HCT116 (cell line): Measurements from ENCODE around the gene ALPP.

Experiments used
- CEBPB ChIP-seq: IDR thresholded peaks from 2 replicates; pipeline ENCODE4 v1.6.1; 2012; ENCODE audit warnings: low read depth
- ELF1 ChIP-seq: IDR thresholded peaks from 2 replicates; pipeline ENCODE4 v1.6.1; 2012; ENCODE audit warnings: low read depth, borderline replicate concordance
- POLR2A ChIP-seq: IDR thresholded peaks from 2 replicates; pipeline ENCODE4 v1.7.0; 2011; ENCODE audit warnings: borderline replicate concordance; ENCODE audit not compliant: insufficient read depth, insufficient read length; ENCODE audit errors: extremely low read depth
- POLR2AphosphoS5 ChIP-seq: IDR thresholded peaks from 2 replicates; pipeline ENCODE4 v1.6.1; 2011; ENCODE audit warnings: mild to moderate bottlenecking, low read depth, low read length, moderate library complexity
- TF ChIP-seq, protein P1 (sequence below), 3 experiments: fragments of 200-600 bp in 1 of 3; sonication (generic) in 1 of 3; IDR thresholded peaks in 2 of 3; conservative IDR thresholded peaks in 1 of 3; 2 replicates each; pipeline ENCODE4 v1.5.1; 2012 to 2017; ENCODE audit warnings: low read depth in 2 of 3, low read length in 2 of 3, antibody characterized with exemption in 1 of 3, borderline replicate concordance in 1 of 3, control low read depth in 1 of 3, mild to moderate bottlenecking in 1 of 3, mixed read lengths in 1 of 3, mixed run types in 1 of 3, moderate library complexity in 1 of 3; ENCODE audit not compliant: insufficient read depth in 1 of 3

DNA sequence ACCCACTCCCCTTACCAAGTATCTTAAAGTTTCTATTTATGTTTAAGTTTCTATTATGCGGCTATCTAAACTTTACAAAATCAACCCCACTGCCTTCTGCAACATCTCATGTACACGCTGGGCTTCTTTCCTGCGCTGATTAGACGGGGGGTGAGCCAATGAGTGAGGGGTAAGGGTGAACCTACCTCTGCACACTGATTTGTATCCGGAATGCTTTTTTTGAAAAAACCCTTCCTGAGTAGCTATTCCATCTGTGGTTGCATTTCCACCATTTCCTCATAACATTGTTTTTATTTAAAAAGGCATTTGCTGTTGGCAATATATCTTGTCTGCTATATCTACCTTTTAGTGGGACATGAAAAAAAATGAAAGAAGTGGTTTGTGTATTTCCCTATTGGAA lies 34.4 kb downstream of the ALPP start:
- TF ChIP-seq POLR2A = no peak
- TF ChIP-seq CEBPB = no peak
- no peak for TF ChIP-seq ELF1
- TF ChIP-seq, protein P1, sequence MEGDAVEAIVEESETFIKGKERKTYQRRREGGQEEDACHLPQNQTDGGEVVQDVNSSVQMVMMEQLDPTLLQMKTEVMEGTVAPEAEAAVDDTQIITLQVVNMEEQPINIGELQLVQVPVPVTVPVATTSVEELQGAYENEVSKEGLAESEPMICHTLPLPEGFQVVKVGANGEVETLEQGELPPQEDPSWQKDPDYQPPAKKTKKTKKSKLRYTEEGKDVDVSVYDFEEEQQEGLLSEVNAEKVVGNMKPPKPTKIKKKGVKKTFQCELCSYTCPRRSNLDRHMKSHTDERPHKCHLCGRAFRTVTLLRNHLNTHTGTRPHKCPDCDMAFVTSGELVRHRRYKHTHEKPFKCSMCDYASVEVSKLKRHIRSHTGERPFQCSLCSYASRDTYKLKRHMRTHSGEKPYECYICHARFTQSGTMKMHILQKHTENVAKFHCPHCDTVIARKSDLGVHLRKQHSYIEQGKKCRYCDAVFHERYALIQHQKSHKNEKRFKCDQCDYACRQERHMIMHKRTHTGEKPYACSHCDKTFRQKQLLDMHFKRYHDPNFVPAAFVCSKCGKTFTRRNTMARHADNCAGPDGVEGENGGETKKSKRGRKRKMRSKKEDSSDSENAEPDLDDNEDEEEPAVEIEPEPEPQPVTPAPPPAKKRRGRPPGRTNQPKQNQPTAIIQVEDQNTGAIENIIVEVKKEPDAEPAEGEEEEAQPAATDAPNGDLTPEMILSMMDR (IDR thresholded peaks at IDR 0.05 in 2 of 3, conservative IDR thresholded peaks at IDR 0.05 in 1 of 3; ENCODE audit: borderline replicate concordance in 1 of 3, insufficient read depth in 1 of 3, low read depth in 2 of 3, low read length in 2 of 3) = no peak
- no peak for TF ChIP-seq POLR2AphosphoS5
